ENCODE data around the gene GABRR3.

- no peak for TF ChIP-seq CTCF (conservative IDR thresholded peaks at IDR 0.05 in 1 of 2, IDR thresholded peaks at IDR 0.05 in 1 of 2; ENCODE audit: low read depth in 1 of 2, low read length in 2 of 2)
- no peak for TF ChIP-seq EZH2 (IDR thresholded peaks at IDR 0.05; ENCODE audit: low read length, missing control alignments)
These were observed 66.7 kb downstream of the GABRR3 start for GRCh38 chr3:97968376-97968775.
